Thymus (tissue), 11 donors: ENCODE measurements around the gene JAKMIP2. TPM values are rescaled to one million over a fixed set of nuclear protein-coding genes. Genes with fewer than 3 reads are reported as not detected.
A peak's percentile ranks its signal among the peaks of the same experiment; 100 is the strongest.
"Not testable (repeated sequence)": the region's sequence is repeated elsewhere in the genome, so short reads cannot be mapped to it uniquely, and the experiment has no call there.

Experiments
- DNase-seq, 9 donors: peaks; one replicate each; pipeline ENCODE4 v3.0.0-alpha.2; 2013; ENCODE audit warnings: low spot score in 9 of 9, low read depth in 6 of 9, missing footprints in 1 of 9
- H3K27ac ChIP-seq, 2 donors: one replicate each; pipeline ENCODE4 v1.5.1; 2013; ENCODE audit warnings: control low read depth in 1 of 2, low read depth in 1 of 2, low read length in 1 of 2, mild to moderate bottlenecking in 1 of 2, moderate library complexity in 1 of 2
- H3K27me3 ChIP-seq, 2 donors: one replicate each; pipeline ENCODE4 v1.5.1; 2013; ENCODE audit warnings: low read length in 1 of 2; ENCODE audit not compliant: control insufficient read depth in 2 of 2, insufficient read depth in 1 of 2
- H3K36me3 ChIP-seq, 2 donors: one replicate each; pipeline ENCODE4 v1.5.1; 2013; ENCODE audit warnings: low read length in 1 of 2, mild to moderate bottlenecking in 1 of 2, moderate library complexity in 1 of 2; ENCODE audit not compliant: control insufficient read depth in 2 of 2, insufficient read depth in 2 of 2
- H3K4me1 ChIP-seq, 2 donors: one replicate each; pipeline ENCODE4 v1.5.1; 2013; ENCODE audit warnings: low read length in 2 of 2; ENCODE audit not compliant: control insufficient read depth in 2 of 2, insufficient read depth in 2 of 2
- H3K4me3 ChIP-seq, 2 donors: one replicate each; pipeline ENCODE4 v1.5.1; 2013; ENCODE audit warnings: low read length in 2 of 2, control low read depth in 1 of 2, mild to moderate bottlenecking in 1 of 2
- H3K9me3 ChIP-seq, 2 donors: one replicate each; pipeline ENCODE4 v1.5.1; 2013; ENCODE audit warnings: low read length in 1 of 2, mild to moderate bottlenecking in 1 of 2; ENCODE audit not compliant: control insufficient read depth in 2 of 2, insufficient read depth in 1 of 2
- WGBS: extraction: QIAGEN DNeasy Blood & Tissue Kit; methylation state at CpG from one replicate; pipeline ENCODE4 v1.1.7; 2013; 5-methylcytosine and 5-hydroxymethylcytosine counted together
- polyA plus RNA-seq: library from polyadenylated mRNA; stranded (reverse); fragments of 200-250 nt; gene quantifications from one replicate; pipeline ENCODE4 v1.2.3, GENCODE V29; 2013
- total RNA-seq: library from RNA; stranded (reverse); fragments of 120-200 nt; gene quantifications from one replicate; pipeline ENCODE4 v1.2.4, GENCODE V29; 2013
- donor health status: healthy.

JAKMIP2 gene
- total and polyA plus RNA-seq, 2 donors = 2.6 to 10.3 TPM

- no peak overlapping the region for H3K27ac ChIP-seq
- peaks cover 4 to 32% of the 10 kb centered on the region in 2 donors for H3K36me3 ChIP-seq
- WGBS = 93% methylated on average over 3 of the region's 3 CpGs
- no peaks in the 10 kb centered on the region for H3K4me1 ChIP-seq
- H3K4me3 ChIP-seq = no peak overlapping the region
- no peaks in the 10 kb centered on the region for H3K9me3 ChIP-seq
- H3K27me3 ChIP-seq = no peaks in the 10 kb centered on the region
- DNase-seq = no peak
These were observed 139.9 kb downstream of the JAKMIP2 start for GRCh38 chr5:147642666-147643065.

- no peak for DNase-seq
- 97% methylated on average over 5 of the region's 5 CpGs for WGBS
These were observed 143.2 kb downstream of the JAKMIP2 start for GRCh38 chr5:147639321-147639720.

GRCh38 chr5:147636729-147636984 lies 145.9 kb downstream of the JAKMIP2 start:
- no peak for DNase-seq
- WGBS = 98% methylated on average over 3 of the region's 3 CpGs
- no peaks in the 10 kb centered on the region for H3K4me1 ChIP-seq
- H3K4me3 ChIP-seq = no peak overlapping the region
- H3K9me3 ChIP-seq = no peaks in the 10 kb centered on the region
- H3K27ac ChIP-seq = no peak overlapping the region
- H3K36me3 ChIP-seq = peaks cover 0 to 14% of the 10 kb centered on the region in 2 donors
- H3K27me3 ChIP-seq = no peaks in the 10 kb centered on the region

More at GRCh38 chr5:147639321-147639720, 143.2 kb downstream of the JAKMIP2 start:
- H3K4me1 ChIP-seq = no peaks in the 10 kb centered on the region
- H3K27ac ChIP-seq = no peak overlapping the region
- H3K9me3 ChIP-seq = no peaks in the 10 kb centered on the region
- H3K36me3 ChIP-seq = peaks cover 4 to 32% of the 10 kb centered on the region in 2 donors
- H3K27me3 ChIP-seq = no peaks in the 10 kb centered on the region
- no peak overlapping the region for H3K4me3 ChIP-seq

GRCh38 chr5:147635882-147636728 lies 146.4 kb downstream of the JAKMIP2 start:
- no peak for DNase-seq
- Histone ChIP-seq H3K4me1 (no peaks in the 10 kb centered on the region), H3K27ac (no peak overlapping the region), H3K4me3 (no peak overlapping the region), H3K36me3 (peaks cover 0 to 14% of the 10 kb centered on the region in 2 donors), H3K27me3 (no peaks in the 10 kb centered on the region), H3K9me3 (no peaks in the 10 kb centered on the region)
- 96% methylated on average over 15 of the region's 15 CpGs for WGBS

GRCh38 chr5:147635439-147635838 lies 147.1 kb downstream of the JAKMIP2 start:
- not testable (repeated sequence) for H3K9me3 ChIP-seq, H3K4me3 ChIP-seq, H3K27me3 ChIP-seq, H3K4me1 ChIP-seq, H3K27ac ChIP-seq, DNase-seq
- H3K36me3 ChIP-seq = peaks cover 0 to 14% of the 10 kb centered on the region in 2 donors
- WGBS = 90% methylated on average over 5 of the region's 5 CpGs

- Histone ChIP-seq H3K36me3 (peaks cover 4 to 7% of the 10 kb centered on the region in 2 donors), H3K9me3 (no peaks in the 10 kb centered on the region), H3K27me3 (no peaks in the 10 kb centered on the region), H3K4me3 (no peak overlapping the region), H3K4me1 (no peaks in the 10 kb centered on the region), H3K27ac (no peak overlapping the region)
- DNase-seq = no peak
These were observed 149.4 kb downstream of the JAKMIP2 start for GRCh38 chr5:147633173-147633572.

- Histone ChIP-seq H3K36me3 (peaks cover 7 to 10% of the 10 kb centered on the region in 2 donors), H3K4me1 (no peaks in the 10 kb centered on the region), H3K4me3 (no peak overlapping the region), H3K27ac (no peak overlapping the region), H3K27me3 (no peaks in the 10 kb centered on the region), H3K9me3 (no peaks in the 10 kb centered on the region)
- DNase-seq = no peak
- WGBS = 97% methylated on average over 4 of the region's 4 CpGs
These were observed 151.0 kb downstream of the JAKMIP2 start for GRCh38 chr5:147631428-147632003.

GRCh38 chr5:147629196-147629595 lies 153.3 kb downstream of the JAKMIP2 start:
- DNase-seq = no peak
- Histone ChIP-seq H3K4me1 (no peaks in the 10 kb centered on the region), H3K27ac (no peak overlapping the region), H3K4me3 (no peak overlapping the region), H3K36me3 (peaks cover 6 to 7% of the 10 kb centered on the region in 2 donors), H3K9me3 (no peaks in the 10 kb centered on the region), H3K27me3 (no peaks in the 10 kb centered on the region)
- 98% methylated on average over 4 of the region's 4 CpGs for WGBS

- DNase-seq = peak; percentile 29 to 87 (median 70)
- 75% methylated on average over 8 of the region's 8 CpGs for WGBS
These were observed 154.3 kb downstream of the JAKMIP2 start for GRCh38 chr5:147628058-147628895.

More at GRCh38 chr5:147628058-147628895, 154.3 kb downstream of the JAKMIP2 start:
- no peaks in the 10 kb centered on the region for H3K27me3 ChIP-seq
- no peaks in the 10 kb centered on the region for H3K9me3 ChIP-seq
- H3K36me3 ChIP-seq = peaks cover 6 to 7% of the 10 kb centered on the region in 2 donors
- H3K4me3 ChIP-seq = no peak overlapping the region
- no peaks in the 10 kb centered on the region for H3K4me1 ChIP-seq
- H3K27ac ChIP-seq = no peak overlapping the region
